ENCODE data around the gene NR1D1.
A peak's percentile ranks its signal among the peaks of the same experiment; 100 is the strongest.

NR1D1 gene

GRCh38 chr17:40072040-40072734, 28.2 kb downstream of the NR1D1 start:
- Histone ChIP-seq H4K20me1 (ENCODE audit: insufficient read depth, low read length, poor library complexity, severe bottlenecking) (no peaks in the 10 kb centered on the region), H3F3A (ENCODE audit: low read depth) (no peaks in the 10 kb centered on the region), H3K9ac (ENCODE audit: low read depth, low read length, poor library complexity, severe bottlenecking) (peak overlapping the region; percentile 27), H3K36me3 (ENCODE audit: insufficient read depth, low read length) (no peaks in the 10 kb centered on the region; the same call in 1 of the 2 replicates), H3K4me2 (ENCODE audit: low read depth, low read length, poor library complexity, severe bottlenecking) (peak overlapping the region; percentile 76), H3K27me3 (ENCODE audit: insufficient read depth, low read length, poor library complexity, severe bottlenecking) (no peaks in the 10 kb centered on the region), H3K79me2 (ENCODE audit: insufficient read depth, low read length) (peaks cover 25% of the 10 kb centered on the region; the same call in 1 of the 2 replicates), H2AFZ (ENCODE audit: low read length) (no peak overlapping the region), H3K9me2 (replicated peaks; ENCODE audit: low read depth, low read length) (no peaks in the 10 kb centered on the region), H3K9me3 (ENCODE audit: insufficient read depth, low read depth, low read length) (no peaks in the 10 kb centered on the region), H3K4me3 (ENCODE audit: low read length, poor library complexity, severe bottlenecking) (no peak overlapping the region), H3K4me1 (ENCODE audit: insufficient read depth, low read length, poor library complexity, severe bottlenecking) (peaks cover 56% of the 10 kb centered on the region)
- no peak for TF ChIP-seq EZH2phosphoT487 (IDR thresholded peaks at IDR 0.05; ENCODE audit: borderline replicate concordance)
- TF ChIP-seq, protein P1, sequence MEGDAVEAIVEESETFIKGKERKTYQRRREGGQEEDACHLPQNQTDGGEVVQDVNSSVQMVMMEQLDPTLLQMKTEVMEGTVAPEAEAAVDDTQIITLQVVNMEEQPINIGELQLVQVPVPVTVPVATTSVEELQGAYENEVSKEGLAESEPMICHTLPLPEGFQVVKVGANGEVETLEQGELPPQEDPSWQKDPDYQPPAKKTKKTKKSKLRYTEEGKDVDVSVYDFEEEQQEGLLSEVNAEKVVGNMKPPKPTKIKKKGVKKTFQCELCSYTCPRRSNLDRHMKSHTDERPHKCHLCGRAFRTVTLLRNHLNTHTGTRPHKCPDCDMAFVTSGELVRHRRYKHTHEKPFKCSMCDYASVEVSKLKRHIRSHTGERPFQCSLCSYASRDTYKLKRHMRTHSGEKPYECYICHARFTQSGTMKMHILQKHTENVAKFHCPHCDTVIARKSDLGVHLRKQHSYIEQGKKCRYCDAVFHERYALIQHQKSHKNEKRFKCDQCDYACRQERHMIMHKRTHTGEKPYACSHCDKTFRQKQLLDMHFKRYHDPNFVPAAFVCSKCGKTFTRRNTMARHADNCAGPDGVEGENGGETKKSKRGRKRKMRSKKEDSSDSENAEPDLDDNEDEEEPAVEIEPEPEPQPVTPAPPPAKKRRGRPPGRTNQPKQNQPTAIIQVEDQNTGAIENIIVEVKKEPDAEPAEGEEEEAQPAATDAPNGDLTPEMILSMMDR (conservative IDR thresholded peaks at IDR 0.05; ENCODE audit: low read length) = no peak

GRCh38 chr17:40071313-40072039, 28.9 kb downstream of the NR1D1 start:
- H3K4me3 ChIP-seq (ENCODE audit: low read length, poor library complexity, severe bottlenecking) = no peak overlapping the region
- H3K4me1 ChIP-seq (ENCODE audit: insufficient read depth, low read length, poor library complexity, severe bottlenecking) = peaks cover 61% of the 10 kb centered on the region

DNA sequence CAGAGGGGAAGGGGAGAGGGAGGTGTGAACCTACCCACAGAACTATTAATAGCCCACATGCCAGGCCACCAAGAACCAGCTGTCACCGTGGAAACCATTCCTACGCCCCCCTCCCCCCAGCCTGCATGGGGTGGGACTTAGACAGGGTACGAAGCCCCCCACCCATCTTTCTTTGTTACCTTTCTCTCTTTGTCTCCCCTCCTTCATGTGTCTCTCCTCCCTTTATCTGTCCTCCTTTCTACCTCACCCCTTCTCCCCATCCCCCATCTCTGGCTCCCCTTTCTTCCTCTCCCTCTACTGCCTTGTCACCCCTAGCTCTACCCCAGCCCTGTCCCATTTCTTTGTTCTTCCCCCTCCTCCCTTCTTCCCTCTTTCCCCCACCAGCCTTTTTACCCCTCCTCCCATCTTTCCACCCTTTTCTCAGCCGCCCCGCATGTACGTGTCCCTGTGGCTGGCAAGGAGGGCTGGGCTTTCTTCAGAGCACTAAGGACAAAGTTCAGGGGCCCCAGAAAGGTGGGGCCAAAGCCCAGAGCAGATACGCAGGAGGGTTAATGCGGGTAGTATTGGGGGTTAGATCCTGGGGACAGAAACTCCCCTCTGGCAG, 29.6 kb downstream of the NR1D1 start:
- H3K4me2 ChIP-seq (ENCODE audit: low read depth, low read length, poor library complexity, severe bottlenecking) = peak overlapping the region; percentile 76
- H3K4me1 ChIP-seq (ENCODE audit: insufficient read depth, low read length, poor library complexity, severe bottlenecking) = peaks cover 62% of the 10 kb centered on the region
- H4K20me1 ChIP-seq (ENCODE audit: insufficient read depth, low read length, poor library complexity, severe bottlenecking) = no peaks in the 10 kb centered on the region
- peak overlapping the region; percentile 66 for H3K4me3 ChIP-seq (ENCODE audit: low read length, poor library complexity, severe bottlenecking)
- no peaks in the 10 kb centered on the region for H3K27me3 ChIP-seq (ENCODE audit: insufficient read depth, low read length, poor library complexity, severe bottlenecking)
- no peaks in the 10 kb centered on the region; the same call in 1 of the 2 replicates for H3K36me3 ChIP-seq (ENCODE audit: insufficient read depth, low read length)
- peaks cover 25% of the 10 kb centered on the region; the same call in 1 of the 2 replicates for H3K79me2 ChIP-seq (ENCODE audit: insufficient read depth, low read length)
- no peaks in the 10 kb centered on the region for H3F3A ChIP-seq (ENCODE audit: low read depth)
- TF ChIP-seq, protein P1 (conservative IDR thresholded peaks at IDR 0.05; ENCODE audit: low read length) = no peak
- TF ChIP-seq EZH2phosphoT487 (IDR thresholded peaks at IDR 0.05; ENCODE audit: borderline replicate concordance) = no peak
- peak overlapping the region; percentile 67 for H3K9ac ChIP-seq (ENCODE audit: low read depth, low read length, poor library complexity, severe bottlenecking)
- no peak overlapping the region for H2AFZ ChIP-seq (ENCODE audit: low read length)
- no peaks in the 10 kb centered on the region for H3K9me3 ChIP-seq (ENCODE audit: insufficient read depth, low read depth, low read length)
- no peaks in the 10 kb centered on the region for H3K9me2 ChIP-seq (replicated peaks; ENCODE audit: low read depth, low read length)

More at GRCh38 chr17:40071313-40072039, 28.9 kb downstream of the NR1D1 start:
- H3K79me2 ChIP-seq (ENCODE audit: insufficient read depth, low read length) = peaks cover 25% of the 10 kb centered on the region; the same call in 1 of the 2 replicates
- H3F3A ChIP-seq (ENCODE audit: low read depth) = no peaks in the 10 kb centered on the region
- peak overlapping the region; percentile 76 for H3K4me2 ChIP-seq (ENCODE audit: low read depth, low read length, poor library complexity, severe bottlenecking)
- no peaks in the 10 kb centered on the region for H3K9me2 ChIP-seq (replicated peaks; ENCODE audit: low read depth, low read length)
- H3K9me3 ChIP-seq (ENCODE audit: insufficient read depth, low read depth, low read length) = no peaks in the 10 kb centered on the region
- no peak overlapping the region for H2AFZ ChIP-seq (ENCODE audit: low read length)
- H3K36me3 ChIP-seq (ENCODE audit: insufficient read depth, low read length) = no peaks in the 10 kb centered on the region; the same call in 1 of the 2 replicates
- H3K27me3 ChIP-seq (ENCODE audit: insufficient read depth, low read length, poor library complexity, severe bottlenecking) = no peaks in the 10 kb centered on the region
- H4K20me1 ChIP-seq (ENCODE audit: insufficient read depth, low read length, poor library complexity, severe bottlenecking) = no peaks in the 10 kb centered on the region
- TF ChIP-seq, protein P1 (conservative IDR thresholded peaks at IDR 0.05; ENCODE audit: low read length) = no peak
- no peak for TF ChIP-seq EZH2phosphoT487 (IDR thresholded peaks at IDR 0.05; ENCODE audit: borderline replicate concordance)
- peak overlapping the region; percentile 27 for H3K9ac ChIP-seq (ENCODE audit: low read depth, low read length, poor library complexity, severe bottlenecking)
